Measurements from ENCODE around the gene BRD2.

Gene BRD2

GRCh38 chr6:32954986-32955802 lies 13.2 kb upstream of the BRD2 start:
- Mint-ChIP-seq H3K36me3 (ENCODE audit: low read depth) (peaks cover 3% of the 10 kb centered on the region), H3K27me3 (ENCODE audit: low read depth) (no peaks in the 10 kb centered on the region), H3K4me3 (no peak overlapping the region), H3K27ac (no peak overlapping the region), H3K9me3 (no peaks in the 10 kb centered on the region), H3K4me1 (ENCODE audit: low read depth) (peaks cover 40% of the 10 kb centered on the region)
- DNase-seq (ENCODE audit: low spot score): no peak

DNA sequence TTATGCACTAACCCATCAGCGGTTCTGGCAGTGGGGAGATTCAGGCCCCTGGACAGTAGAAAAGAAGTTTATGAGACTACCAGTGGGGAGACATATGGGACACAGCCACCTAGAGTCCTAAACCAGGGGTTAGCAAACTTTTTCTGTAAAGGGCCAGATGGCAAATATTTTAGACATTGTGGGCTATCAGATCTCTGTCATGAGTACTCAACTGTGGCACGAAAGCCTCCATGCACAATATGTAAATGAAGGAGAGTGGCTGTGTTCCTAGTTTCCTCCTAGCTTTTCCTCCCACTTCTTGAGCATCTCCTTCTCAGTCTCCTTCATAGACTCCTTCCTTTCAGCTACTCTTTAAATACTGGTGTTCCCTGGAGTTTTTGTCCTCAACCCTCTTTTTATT lies 12.2 kb upstream of the BRD2 start:
- Mint-ChIP-seq H3K9me3 (no peaks in the 10 kb centered on the region), H3K36me3 (ENCODE audit: low read depth) (peaks cover 3% of the 10 kb centered on the region), H3K27me3 (ENCODE audit: low read depth) (no peaks in the 10 kb centered on the region), H3K4me3 (no peak overlapping the region), H3K27ac (no peak overlapping the region), H3K4me1 (ENCODE audit: low read depth) (peaks cover 37% of the 10 kb centered on the region)
- DNase-seq (ENCODE audit: low spot score): no peak

- Mint-ChIP-seq H3K27ac (no peak overlapping the region), H3K36me3 (ENCODE audit: low read depth) (peaks cover 5% of the 10 kb centered on the region), H3K9me3 (no peaks in the 10 kb centered on the region), H3K27me3 (ENCODE audit: low read depth) (no peaks in the 10 kb centered on the region), H3K4me3 (no peak overlapping the region), H3K4me1 (ENCODE audit: low read depth) (peaks cover 23% of the 10 kb centered on the region)
- no peak for DNase-seq (ENCODE audit: low spot score)
These were observed 7.8 kb upstream of the BRD2 start for GRCh38 chr6:32960563-32960962.

DNA sequence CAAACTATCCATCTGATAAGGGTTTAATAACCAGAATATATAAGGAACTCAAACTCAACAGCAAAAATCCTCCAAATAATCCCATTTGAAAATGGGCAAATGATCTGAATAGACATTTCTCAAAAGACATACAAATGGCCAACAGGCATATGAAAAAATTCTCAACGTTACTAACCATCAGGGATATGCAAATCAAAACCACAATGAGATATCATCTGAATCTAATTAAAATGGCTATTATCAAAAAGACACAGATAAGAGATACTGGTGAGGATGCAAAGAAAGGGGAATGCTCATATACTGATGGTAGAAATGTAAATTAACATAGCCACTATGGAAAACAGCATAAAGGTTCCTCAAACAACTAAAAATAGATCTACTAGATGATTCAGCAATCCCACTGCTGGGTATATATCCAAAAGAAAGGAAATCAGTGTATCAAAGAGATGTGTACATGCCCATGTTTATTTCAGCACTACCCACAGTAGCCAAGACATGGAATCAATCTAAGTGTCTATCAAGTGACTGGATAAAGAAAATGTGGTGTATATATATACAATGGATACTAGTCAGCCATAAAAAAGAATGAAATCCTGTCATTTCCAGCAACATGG lies 6.1 kb upstream of the BRD2 start:
- Mint-ChIP-seq H3K9me3 (no peaks in the 10 kb centered on the region), H3K27me3 (ENCODE audit: low read depth) (no peaks in the 10 kb centered on the region), H3K36me3 (ENCODE audit: low read depth) (peaks cover 6% of the 10 kb centered on the region), H3K27ac (no peak overlapping the region), H3K4me3 (no peak overlapping the region), H3K4me1 (ENCODE audit: low read depth) (peaks cover 34% of the 10 kb centered on the region)
- no peak for DNase-seq (ENCODE audit: low spot score)

DNA sequence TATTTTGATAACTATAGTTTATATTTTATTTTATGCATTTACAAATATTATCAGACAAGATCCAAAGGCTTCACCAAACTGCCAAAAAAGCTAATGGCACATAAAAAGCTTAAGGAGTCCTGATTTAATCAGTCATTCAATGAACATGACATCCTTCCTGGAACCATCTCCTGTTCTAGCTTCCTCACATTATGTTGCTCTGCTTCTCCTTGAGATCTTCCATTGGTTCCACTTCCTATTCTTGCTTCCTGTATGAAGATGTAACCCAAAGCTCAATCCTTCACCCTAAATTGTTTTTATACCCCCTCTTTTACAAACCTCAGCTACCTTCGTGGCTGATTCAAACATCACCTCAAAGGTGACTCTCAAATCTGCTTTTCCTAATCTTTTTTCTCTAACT lies 4.5 kb upstream of the BRD2 start:
- no peak overlapping the region for H3K27ac Mint-ChIP-seq
- no peaks in the 10 kb centered on the region for H3K27me3 Mint-ChIP-seq (ENCODE audit: low read depth)
- peaks cover 33% of the 10 kb centered on the region for H3K4me1 Mint-ChIP-seq (ENCODE audit: low read depth)
- H3K36me3 Mint-ChIP-seq (ENCODE audit: low read depth): peaks cover 6% of the 10 kb centered on the region
- no peak for DNase-seq (ENCODE audit: low spot score)
- H3K9me3 Mint-ChIP-seq: no peaks in the 10 kb centered on the region
- H3K4me3 Mint-ChIP-seq: no peak overlapping the region

DNA sequence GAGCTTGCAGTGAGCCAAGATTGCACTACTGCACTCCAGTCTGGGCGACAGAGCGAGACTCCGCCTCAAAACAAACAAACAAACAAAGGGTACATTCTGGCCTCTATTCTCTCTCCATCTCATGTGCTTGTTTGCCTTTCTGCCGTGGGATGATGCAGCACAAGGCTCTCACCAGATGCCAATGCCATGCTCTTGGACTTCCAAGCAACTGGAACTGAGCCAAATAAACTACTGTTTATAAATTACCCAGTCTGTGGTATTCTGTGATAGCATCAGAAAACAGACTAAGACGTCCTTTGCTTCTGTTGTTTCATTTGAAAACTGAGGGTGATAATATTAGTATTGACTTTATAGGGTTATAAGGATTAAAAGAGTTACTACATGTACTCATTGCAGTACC lies 3.6 kb upstream of the BRD2 start:
- DNase-seq (ENCODE audit: low spot score): no peak
- Mint-ChIP-seq H3K36me3 (ENCODE audit: low read depth) (peaks cover 7% of the 10 kb centered on the region), H3K4me3 (no peak overlapping the region), H3K9me3 (no peaks in the 10 kb centered on the region), H3K4me1 (ENCODE audit: low read depth) (peaks cover 33% of the 10 kb centered on the region), H3K27me3 (ENCODE audit: low read depth) (no peaks in the 10 kb centered on the region), H3K27ac (no peak overlapping the region)

- Mint-ChIP-seq H3K4me3 (peak overlapping the region; percentile 93), H3K4me1 (ENCODE audit: low read depth) (peaks cover 26% of the 10 kb centered on the region), H3K27me3 (ENCODE audit: low read depth) (no peaks in the 10 kb centered on the region), H3K9me3 (no peaks in the 10 kb centered on the region), H3K27ac (peak overlapping the region; percentile 99), H3K36me3 (ENCODE audit: low read depth) (peaks cover 27% of the 10 kb centered on the region)
- no peak for DNase-seq (ENCODE audit: low spot score)
These were observed 973 bp upstream of the BRD2 start for GRCh38 chr6:32967151-32968091.

DNA sequence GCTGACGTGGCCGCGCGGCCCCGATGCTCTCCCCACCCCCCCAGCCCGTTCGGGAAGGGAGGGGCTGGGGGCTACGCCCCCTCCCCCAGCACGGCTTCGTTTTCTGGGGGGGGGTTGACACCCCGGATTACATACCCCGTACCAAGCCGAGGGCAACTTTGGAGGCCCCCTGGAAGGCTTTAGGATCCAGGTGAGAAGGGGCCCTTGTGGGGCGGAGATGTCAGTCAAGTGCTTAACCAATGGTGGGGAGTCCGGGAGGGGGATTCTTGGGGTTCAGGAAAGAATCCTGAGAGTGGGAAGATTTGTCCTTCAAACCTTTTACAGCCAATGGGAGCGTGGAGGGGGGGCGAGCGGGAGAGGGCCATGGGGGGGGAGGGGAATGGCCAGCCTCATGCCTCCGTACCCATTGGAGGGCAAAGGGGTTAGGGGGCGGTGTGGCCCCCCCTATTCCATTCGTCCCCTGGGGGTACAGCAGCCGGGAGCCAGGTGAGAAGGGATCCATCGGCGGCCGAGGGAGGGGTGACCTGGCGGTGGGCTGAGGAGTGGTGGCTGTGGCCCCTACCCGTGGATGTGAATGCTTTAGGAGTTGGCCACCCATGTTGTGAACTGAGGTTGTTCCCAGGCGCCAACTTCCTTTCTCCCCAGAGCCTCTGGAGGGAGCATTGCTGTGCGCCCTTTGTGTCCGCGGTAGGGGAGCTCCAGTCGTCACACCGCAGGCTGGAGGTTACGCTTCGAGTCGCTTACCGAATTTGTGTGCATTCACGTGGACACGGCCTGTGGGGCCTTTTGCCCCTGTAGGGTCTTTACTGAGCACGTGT lies 682 bp downstream of the BRD2 start:
- Mint-ChIP-seq H3K9me3 (no peaks in the 10 kb centered on the region), H3K4me3 (peak overlapping the region; percentile 93), H3K27ac (peak overlapping the region; percentile 99), H3K4me1 (ENCODE audit: low read depth) (peaks cover 20% of the 10 kb centered on the region), H3K27me3 (ENCODE audit: low read depth) (no peaks in the 10 kb centered on the region), H3K36me3 (ENCODE audit: low read depth) (peaks cover 44% of the 10 kb centered on the region)
- DNase-seq (ENCODE audit: low spot score): peak; percentile 64

GRCh38 chr6:32969685-32970412 lies 1.5 kb downstream of the BRD2 start:
- H3K4me1 Mint-ChIP-seq (ENCODE audit: low read depth): peaks cover 18% of the 10 kb centered on the region
- peak overlapping the region; percentile 93 for H3K4me3 Mint-ChIP-seq
- no peaks in the 10 kb centered on the region for H3K27me3 Mint-ChIP-seq (ENCODE audit: low read depth)
- H3K36me3 Mint-ChIP-seq (ENCODE audit: low read depth): peaks cover 52% of the 10 kb centered on the region
- DNase-seq (ENCODE audit: low spot score): peak; percentile 77
- H3K9me3 Mint-ChIP-seq: no peaks in the 10 kb centered on the region
- H3K27ac Mint-ChIP-seq: peak overlapping the region; percentile 99

DNA sequence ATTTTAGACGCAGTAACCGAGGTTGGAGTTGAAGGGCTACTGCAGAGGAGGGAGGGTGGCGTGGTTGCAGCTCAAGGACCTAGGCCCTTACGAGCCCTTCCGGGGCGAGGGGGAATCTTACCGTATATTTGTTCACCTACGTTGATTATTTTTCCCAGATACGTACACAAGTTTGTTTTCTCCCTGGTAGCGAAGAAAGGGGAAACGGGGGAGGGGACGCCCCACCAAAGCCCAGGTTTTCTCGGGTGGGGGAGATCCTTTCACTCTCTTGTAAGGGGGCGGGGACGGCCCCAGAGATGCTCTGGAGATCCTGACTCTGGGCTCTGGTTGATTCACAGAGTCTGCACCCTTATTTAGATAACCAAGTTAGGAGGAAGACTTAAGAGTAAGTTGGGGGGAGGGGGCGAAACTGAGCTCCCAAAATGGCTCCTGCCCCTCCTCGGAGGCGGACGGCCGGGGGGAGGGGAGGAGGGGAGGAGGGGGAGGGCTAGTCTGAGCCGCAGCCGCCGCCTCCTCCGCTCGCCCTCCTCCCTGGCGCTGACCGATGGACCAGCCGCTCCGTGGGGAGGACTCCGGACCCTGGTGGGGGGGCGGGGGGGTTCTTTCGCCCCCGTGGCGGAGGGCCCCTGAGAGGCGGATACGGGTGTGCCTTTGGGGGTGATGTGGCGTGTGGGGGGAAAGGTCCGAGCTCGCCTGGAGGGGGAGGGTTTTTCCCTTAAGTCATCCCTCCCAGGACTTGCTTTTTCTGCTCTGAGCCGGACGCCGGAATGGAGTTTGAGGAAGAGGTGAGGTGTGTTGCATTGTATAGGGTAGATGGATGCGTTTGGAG lies 2.2 kb downstream of the BRD2 start:
- Mint-ChIP-seq H3K27ac (peak overlapping the region; percentile 99), H3K36me3 (ENCODE audit: low read depth) (peaks cover 58% of the 10 kb centered on the region), H3K9me3 (no peaks in the 10 kb centered on the region), H3K4me3 (peak overlapping the region; percentile 93), H3K27me3 (ENCODE audit: low read depth) (no peaks in the 10 kb centered on the region), H3K4me1 (ENCODE audit: low read depth) (peaks cover 21% of the 10 kb centered on the region)
- peak; percentile 82 for DNase-seq (ENCODE audit: low spot score)

GRCh38 chr6:32971242-32971580 lies 2.8 kb downstream of the BRD2 start:
- no peaks in the 10 kb centered on the region for H3K27me3 Mint-ChIP-seq (ENCODE audit: low read depth)
- DNase-seq (ENCODE audit: low spot score): no peak
- H3K9me3 Mint-ChIP-seq: no peaks in the 10 kb centered on the region
- H3K36me3 Mint-ChIP-seq (ENCODE audit: low read depth): peaks cover 62% of the 10 kb centered on the region
- peak overlapping the region; percentile 93 for H3K4me3 Mint-ChIP-seq
- peaks cover 23% of the 10 kb centered on the region for H3K4me1 Mint-ChIP-seq (ENCODE audit: low read depth)
- H3K27ac Mint-ChIP-seq: peak overlapping the region; percentile 99

- H3K9me3 Mint-ChIP-seq: no peaks in the 10 kb centered on the region
- H3K4me1 Mint-ChIP-seq (ENCODE audit: low read depth): peaks cover 26% of the 10 kb centered on the region
- peak overlapping the region; percentile 93 for H3K4me3 Mint-ChIP-seq
- H3K27me3 Mint-ChIP-seq (ENCODE audit: low read depth): no peaks in the 10 kb centered on the region
- H3K36me3 Mint-ChIP-seq (ENCODE audit: low read depth): peaks cover 68% of the 10 kb centered on the region
- H3K27ac Mint-ChIP-seq: peak overlapping the region; percentile 99
- DNase-seq (ENCODE audit: low spot score): peak; percentile 99
These were observed 3.4 kb downstream of the BRD2 start for GRCh38 chr6:32971581-32972352.
